Ascending aorta (tissue), 2 donors: Measurements from ENCODE around the gene CDH13. TPM values are rescaled to one million over a fixed set of nuclear protein-coding genes. Genes with fewer than 3 reads are reported as not detected.

Experiments
- DNase-seq, 2 donors: peaks; one replicate each; pipeline ENCODE4 v3.0.0-alpha.2; 2019; ENCODE audit warnings: low spot score in 2 of 2
- H3K27ac ChIP-seq, 2 donors: fragments of 200-600 bp; sonication (generic); one replicate each; pipeline ENCODE4 v1.5.1; 2016 to 2017; ENCODE audit warnings: mild to moderate bottlenecking in 1 of 2
- H3K27me3 ChIP-seq: fragments of 200-600 bp; sonication (generic); one replicate; pipeline ENCODE4 v1.5.1; 2017
- H3K36me3 ChIP-seq, 2 donors: fragments of 200-600 bp; sonication (generic); one replicate each; pipeline ENCODE4 v1.5.1; 2016
- H3K4me1 ChIP-seq, 2 donors: fragments of 200-600 bp; sonication (generic); one replicate each; pipeline ENCODE4 v1.5.1; 2016 to 2017; ENCODE audit warnings: mild to moderate bottlenecking in 1 of 2
- H3K4me3 ChIP-seq, 2 donors: fragments of 200-600 bp; sonication (generic); one replicate each; pipeline ENCODE4 v1.5.1; 2016 to 2017; ENCODE audit warnings: mild to moderate bottlenecking in 1 of 2
- H3K9me3 ChIP-seq, 2 donors: fragments of 200-600 bp; sonication (generic); one replicate each; pipeline ENCODE4 v1.5.1; 2016
- intact Hi-C: fragments of 100-400 bp; cut with DNase I; formaldehyde crosslinking; loops from one replicate; pipeline ENCODE4 v1.15.1; 2023
- total RNA-seq: library from RNA; depleted of rRNA; stranded (reverse); fragments of >200 nt; gene quantifications from one replicate; pipeline ENCODE4 v1.1.0, GENCODE V29; 2016
- TF ChIP-seq, protein P1 (sequence below), 3 experiments: fragments of 200-600 bp in 2 of 3; fragments of 450-650 bp in 1 of 3; sonication (generic) in 2 of 3; IDR thresholded peaks; one replicate each; pipeline ENCODE4 v1.5.1; 2016 to 2019; ENCODE audit warnings: antibody characterized with exemption in 3 of 3, mild to moderate bottlenecking in 1 of 3, moderate library complexity in 1 of 3

CDH13 gene
- total RNA-seq, 1 donor from 2014 or later = 160 TPM

DNA sequence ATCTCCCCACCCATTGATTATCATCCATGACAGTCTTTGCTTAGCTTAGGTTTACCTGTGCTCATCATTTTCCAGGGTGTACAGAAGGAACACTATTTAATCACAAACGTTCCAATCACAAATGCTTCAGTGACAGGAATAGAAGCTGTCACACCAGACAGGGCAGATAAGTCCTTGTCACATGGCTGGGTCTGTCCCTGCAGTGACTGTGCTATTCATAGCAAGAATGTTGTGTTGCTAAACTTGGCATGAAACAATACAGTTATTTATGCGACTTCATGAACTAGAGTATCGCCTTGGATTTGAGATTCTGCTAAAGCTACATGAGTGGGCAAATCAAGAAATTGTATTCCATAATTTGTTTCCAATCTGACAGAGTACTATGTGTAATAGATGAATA, 108.4 kb downstream of the CDH13 start:
- Histone ChIP-seq H3K4me3 (peak overlapping the region in 1 of 2 donors; percentile 49), H3K9me3 (peaks cover 0 to 1% of the 10 kb centered on the region in 2 donors), H3K36me3 (no peaks in the 10 kb centered on the region), H3K4me1 (peaks cover 8 to 32% of the 10 kb centered on the region in 2 donors), H3K27me3 (no peaks in the 10 kb centered on the region), H3K27ac (peak overlapping the region; percentile 71 to 81)
- TF ChIP-seq, protein P1, sequence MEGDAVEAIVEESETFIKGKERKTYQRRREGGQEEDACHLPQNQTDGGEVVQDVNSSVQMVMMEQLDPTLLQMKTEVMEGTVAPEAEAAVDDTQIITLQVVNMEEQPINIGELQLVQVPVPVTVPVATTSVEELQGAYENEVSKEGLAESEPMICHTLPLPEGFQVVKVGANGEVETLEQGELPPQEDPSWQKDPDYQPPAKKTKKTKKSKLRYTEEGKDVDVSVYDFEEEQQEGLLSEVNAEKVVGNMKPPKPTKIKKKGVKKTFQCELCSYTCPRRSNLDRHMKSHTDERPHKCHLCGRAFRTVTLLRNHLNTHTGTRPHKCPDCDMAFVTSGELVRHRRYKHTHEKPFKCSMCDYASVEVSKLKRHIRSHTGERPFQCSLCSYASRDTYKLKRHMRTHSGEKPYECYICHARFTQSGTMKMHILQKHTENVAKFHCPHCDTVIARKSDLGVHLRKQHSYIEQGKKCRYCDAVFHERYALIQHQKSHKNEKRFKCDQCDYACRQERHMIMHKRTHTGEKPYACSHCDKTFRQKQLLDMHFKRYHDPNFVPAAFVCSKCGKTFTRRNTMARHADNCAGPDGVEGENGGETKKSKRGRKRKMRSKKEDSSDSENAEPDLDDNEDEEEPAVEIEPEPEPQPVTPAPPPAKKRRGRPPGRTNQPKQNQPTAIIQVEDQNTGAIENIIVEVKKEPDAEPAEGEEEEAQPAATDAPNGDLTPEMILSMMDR (IDR thresholded peaks at IDR 0.05) = no peak
- intact Hi-C loops = loop anchor here (5.0 kb wide), 1 partner anchor 38 kb away; no protein-coding TSS in a partner anchor
- no peak for DNase-seq

DNA sequence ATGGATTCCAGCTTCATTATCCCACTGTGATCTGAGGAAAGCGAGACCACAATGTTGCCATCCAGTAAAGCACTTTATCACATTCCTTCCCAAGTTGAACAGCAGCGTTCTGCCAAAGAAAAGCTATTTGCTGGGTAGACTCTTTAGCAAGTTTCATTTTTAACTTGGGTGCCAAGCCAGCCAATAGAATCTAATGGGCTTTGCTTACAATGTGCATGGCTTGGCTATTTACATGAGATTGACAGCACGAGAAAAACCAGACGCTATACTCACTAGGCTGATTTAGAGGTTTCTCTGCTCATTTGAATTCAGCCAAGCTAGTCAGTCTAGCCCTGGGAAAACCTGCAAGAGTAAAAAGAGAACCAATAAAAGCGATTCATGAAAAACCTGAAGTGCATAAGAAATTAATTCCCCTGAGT, 108.9 kb downstream of the CDH13 start:
- TF ChIP-seq, protein P1 (IDR thresholded peaks at IDR 0.05) = no peak
- Histone ChIP-seq H3K27ac (peak overlapping the region; percentile 71 to 81), H3K4me3 (peak overlapping the region in 1 of 2 donors; percentile 49), H3K36me3 (no peaks in the 10 kb centered on the region), H3K27me3 (no peaks in the 10 kb centered on the region), H3K4me1 (peaks cover 8 to 32% of the 10 kb centered on the region in 2 donors), H3K9me3 (no peaks in the 10 kb centered on the region)
- intact Hi-C loops = loop anchor here (2.0 to 5.0 kb wide), 2 partner anchors 38 to 107 kb away; no protein-coding TSS in a partner anchor
- no peak for DNase-seq

DNA sequence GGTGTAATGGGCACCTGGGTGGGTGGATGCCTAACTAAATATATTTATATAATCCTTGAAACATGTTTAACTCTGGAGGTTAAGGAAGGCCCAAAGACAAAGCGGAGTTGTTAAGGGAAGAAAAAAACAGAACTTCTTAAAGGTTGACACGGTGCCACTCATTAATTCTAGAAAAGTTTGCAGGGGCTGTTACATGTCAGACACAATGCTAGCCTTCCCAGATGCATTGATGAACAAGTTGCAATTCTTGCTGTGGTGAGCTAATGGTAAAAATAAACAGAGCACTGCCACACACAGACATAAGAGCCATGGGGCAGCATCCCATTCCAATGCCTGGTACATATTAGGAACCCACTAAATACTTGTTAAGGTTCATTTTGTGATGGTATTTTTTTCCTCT, 109.5 kb downstream of the CDH13 start:
- H3K4me3 ChIP-seq = peak overlapping the region in 1 of 2 donors; percentile 49
- H3K27me3 ChIP-seq = no peaks in the 10 kb centered on the region
- H3K9me3 ChIP-seq = no peaks in the 10 kb centered on the region
- no peak for DNase-seq
- H3K27ac ChIP-seq = peak overlapping the region; percentile 71 to 81
- TF ChIP-seq, protein P1 (IDR thresholded peaks at IDR 0.05) = no peak
- intact Hi-C loops = loop anchor here (2.0 to 5.0 kb wide), 2 partner anchors 39 to 107 kb away; no protein-coding TSS in a partner anchor
- no peaks in the 10 kb centered on the region for H3K36me3 ChIP-seq
- peaks cover 8 to 32% of the 10 kb centered on the region in 2 donors for H3K4me1 ChIP-seq

DNA sequence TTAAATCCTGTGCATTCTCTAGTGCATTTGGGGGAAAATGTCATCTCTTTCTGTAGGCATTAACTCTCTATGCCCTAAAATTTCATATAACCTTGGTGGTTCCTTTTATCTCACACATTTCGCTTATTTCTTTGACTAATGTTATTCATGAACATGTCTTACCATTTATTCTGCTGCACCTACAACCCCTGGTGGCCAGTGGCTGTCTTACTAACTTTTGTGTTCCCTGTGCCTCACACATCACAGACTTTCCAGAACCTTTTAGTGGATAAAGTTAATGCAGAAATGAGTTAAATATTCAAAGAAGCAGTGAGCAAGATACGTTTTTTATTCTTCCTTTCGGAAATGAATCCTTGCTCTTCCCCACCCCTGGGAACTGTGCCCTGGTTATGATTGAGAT, 111.9 kb downstream of the CDH13 start:
- TF ChIP-seq, protein P1 (IDR thresholded peaks at IDR 0.05) = peak in 2 of 3 experiments; percentile 28 to 30
- Histone ChIP-seq H3K27me3 (no peaks in the 10 kb centered on the region), H3K9me3 (no peaks in the 10 kb centered on the region), H3K4me1 (peaks cover 8 to 32% of the 10 kb centered on the region in 2 donors), H3K27ac (peak overlapping the region in 1 of 2 donors; percentile 81), H3K36me3 (no peaks in the 10 kb centered on the region), H3K4me3 (no peak overlapping the region)
- no peak for DNase-seq
- intact Hi-C loops = loop anchor here (5.0 kb wide), 1 partner anchor 41 kb away; no protein-coding TSS in a partner anchor

DNA sequence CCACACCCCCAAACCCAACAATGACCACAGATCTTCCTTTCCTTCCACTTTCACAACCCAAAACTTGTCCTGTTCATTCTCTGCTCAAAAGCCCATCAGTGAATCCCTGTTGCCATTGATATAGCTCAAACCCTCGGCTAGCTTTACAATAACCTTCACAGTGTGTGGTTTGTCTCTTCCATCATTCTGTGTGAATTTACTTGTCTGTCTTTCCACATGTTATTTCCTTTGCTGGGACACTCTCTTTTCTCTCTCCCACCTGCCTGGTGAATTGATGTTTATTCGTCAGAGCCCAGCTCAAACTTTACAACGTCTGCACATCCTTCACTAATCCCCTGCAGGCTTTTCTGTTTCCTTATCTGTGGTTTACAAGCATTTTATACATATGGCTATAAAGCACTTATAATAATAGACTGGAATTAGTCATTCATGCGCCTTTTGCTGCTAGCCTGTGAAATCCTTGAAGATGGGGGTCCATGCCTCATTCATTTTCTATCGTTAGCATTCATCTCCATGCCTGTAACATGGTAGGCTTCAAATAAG, 114.4 kb downstream of the CDH13 start:
- intact Hi-C loops = no loop called here
- no peak for DNase-seq

More for the DNA sequence above, 114.4 kb downstream of the CDH13 start:
- Histone ChIP-seq H3K36me3 (no peaks in the 10 kb centered on the region), H3K4me1 (peaks cover 0 to 18% of the 10 kb centered on the region in 2 donors), H3K27ac (no peak overlapping the region), H3K27me3 (no peaks in the 10 kb centered on the region), H3K9me3 (no peaks in the 10 kb centered on the region), H3K4me3 (no peak overlapping the region)
- TF ChIP-seq, protein P1 (IDR thresholded peaks at IDR 0.05) = no peak
